Measurements from ENCODE around the gene ILKAP.

DNA sequence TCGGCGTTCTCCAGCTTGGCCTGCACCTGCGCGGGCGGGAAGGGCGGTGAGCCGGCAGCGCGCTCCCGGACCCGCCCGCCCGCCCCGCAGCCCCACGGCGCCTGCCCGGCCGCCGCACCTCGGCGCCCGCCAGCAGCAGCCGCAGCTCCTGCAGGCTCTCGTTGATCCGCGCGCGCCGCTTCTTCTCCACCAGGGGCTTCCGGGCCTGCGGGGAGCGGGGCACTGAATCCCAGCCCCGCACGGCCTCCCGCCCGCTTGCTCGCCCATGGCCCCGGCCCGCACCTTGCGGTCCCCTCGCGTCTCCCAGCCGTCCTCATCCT lies 36.0 kb upstream of the ILKAP start:
- TF ChIP-seq POLR2A (IDR thresholded peaks at IDR 0.05; ENCODE audit: low read depth, low read length) (no peak), POLR2AphosphoS5 (IDR thresholded peaks at IDR 0.05; ENCODE audit: low read depth, low read length) (no peak), TAF1 (IDR thresholded peaks at IDR 0.05; ENCODE audit: low read depth, low read length) (no peak), POU2F2 (IDR thresholded peaks at IDR 0.05; ENCODE audit: low read depth, low read length) (no peak)
